ENCODE data around the gene ADARB2.

DNA sequence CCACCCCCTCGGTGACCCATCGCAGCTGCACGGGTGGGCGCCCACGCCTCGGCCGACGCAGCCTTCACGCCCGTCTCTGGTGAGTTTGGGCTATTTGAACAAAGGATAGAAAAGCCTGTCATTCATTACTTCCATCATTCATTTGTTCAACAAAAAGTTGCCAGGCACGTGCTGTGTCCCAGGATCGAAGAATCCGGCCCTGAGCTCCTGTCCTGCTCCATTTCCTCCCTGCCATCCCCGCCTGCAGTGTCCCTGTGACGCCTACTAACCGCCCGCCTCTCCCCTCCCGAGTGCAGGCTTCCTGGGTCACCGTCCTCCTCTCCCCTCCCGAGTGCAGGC, 341.1 kb downstream of the ADARB2 start:
- TF ChIP-seq, protein P1, sequence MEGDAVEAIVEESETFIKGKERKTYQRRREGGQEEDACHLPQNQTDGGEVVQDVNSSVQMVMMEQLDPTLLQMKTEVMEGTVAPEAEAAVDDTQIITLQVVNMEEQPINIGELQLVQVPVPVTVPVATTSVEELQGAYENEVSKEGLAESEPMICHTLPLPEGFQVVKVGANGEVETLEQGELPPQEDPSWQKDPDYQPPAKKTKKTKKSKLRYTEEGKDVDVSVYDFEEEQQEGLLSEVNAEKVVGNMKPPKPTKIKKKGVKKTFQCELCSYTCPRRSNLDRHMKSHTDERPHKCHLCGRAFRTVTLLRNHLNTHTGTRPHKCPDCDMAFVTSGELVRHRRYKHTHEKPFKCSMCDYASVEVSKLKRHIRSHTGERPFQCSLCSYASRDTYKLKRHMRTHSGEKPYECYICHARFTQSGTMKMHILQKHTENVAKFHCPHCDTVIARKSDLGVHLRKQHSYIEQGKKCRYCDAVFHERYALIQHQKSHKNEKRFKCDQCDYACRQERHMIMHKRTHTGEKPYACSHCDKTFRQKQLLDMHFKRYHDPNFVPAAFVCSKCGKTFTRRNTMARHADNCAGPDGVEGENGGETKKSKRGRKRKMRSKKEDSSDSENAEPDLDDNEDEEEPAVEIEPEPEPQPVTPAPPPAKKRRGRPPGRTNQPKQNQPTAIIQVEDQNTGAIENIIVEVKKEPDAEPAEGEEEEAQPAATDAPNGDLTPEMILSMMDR (conservative IDR thresholded peaks at IDR 0.05 in 1 of 2, IDR thresholded peaks at IDR 0.05 in 1 of 2; ENCODE audit: low read depth in 1 of 2, low read length in 2 of 2): no peak
- no peak for TF ChIP-seq EZH2 (IDR thresholded peaks at IDR 0.05; ENCODE audit: low read length, missing control alignments)
